Liver (tissue), 9 donors: ENCODE measurements around the gene HIF3A. TPM values are rescaled to one million over a fixed set of nuclear protein-coding genes. Genes with fewer than 3 reads are reported as not detected.

Experiments
- DNase-seq: peaks from one replicate; pipeline ENCODE4 v3.0.0-alpha.2; 2017; ENCODE audit warnings: low spot score
- H3K27ac ChIP-seq, 2 donors: one replicate each; pipeline ENCODE4 v1.7.0; 2013; ENCODE audit warnings: inconsistent platforms in 2 of 2, low read length in 2 of 2, control low read depth in 1 of 2, low read depth in 1 of 2, mild to moderate bottlenecking in 1 of 2
- H3K27me3 ChIP-seq, 4 donors: one replicate each; pipeline versions ENCODE4 v1.6.1 to v1.7.0; 2013; ENCODE audit warnings: low read length in 3 of 4, inconsistent platforms in 1 of 4, mild to moderate bottlenecking in 1 of 4, moderate library complexity in 1 of 4; ENCODE audit not compliant: control insufficient read depth in 4 of 4, insufficient read depth in 4 of 4
- H3K36me3 ChIP-seq, 4 donors: one replicate each; pipeline versions ENCODE4 v1.6.1 to v1.7.0; 2013; ENCODE audit warnings: low read length in 3 of 4, mild to moderate bottlenecking in 3 of 4, low read depth in 1 of 4, moderate library complexity in 1 of 4; ENCODE audit not compliant: control insufficient read depth in 4 of 4, insufficient read depth in 3 of 4
- H3K4me1 ChIP-seq, 4 donors: one replicate each; pipeline versions ENCODE4 v1.6.1 to v1.7.0; 2013; ENCODE audit warnings: low read length in 3 of 4, mild to moderate bottlenecking in 3 of 4, moderate library complexity in 1 of 4; ENCODE audit not compliant: control insufficient read depth in 4 of 4, insufficient read depth in 4 of 4
- H3K4me3 ChIP-seq, 3 donors: one replicate each; pipeline versions ENCODE4 v1.6.1 to v1.7.0; 2013; ENCODE audit warnings: low read length in 3 of 3, control low read depth in 1 of 3, low read depth in 1 of 3, mild to moderate bottlenecking in 1 of 3
- H3K9ac ChIP-seq, 2 donors: one replicate each; pipeline ENCODE4 v1.7.0; 2013; ENCODE audit warnings: low read length in 2 of 2, mild to moderate bottlenecking in 2 of 2, moderate library complexity in 2 of 2, control low read depth in 1 of 2, low read depth in 1 of 2
- H3K9me3 ChIP-seq, 4 donors: one replicate each; pipeline versions ENCODE4 v1.6.1 to v1.7.0; 2013; ENCODE audit warnings: low read length in 3 of 4; ENCODE audit not compliant: control insufficient read depth in 4 of 4
- EGR1 ChIP-seq, 2 donors: IDR thresholded peaks; 2 replicates each; pipeline ENCODE4 v1.6.1; 2016 to 2018; ENCODE audit warnings: antibody characterized with exemption in 2 of 2, low read depth in 2 of 2
- FOXA1 ChIP-seq: IDR thresholded peaks from 2 replicates; pipeline ENCODE4 v1.6.1; 2016; ENCODE audit warnings: antibody characterized with exemption
- FOXA2 ChIP-seq: IDR thresholded peaks from 2 replicates; pipeline ENCODE4 v1.6.1; 2016; ENCODE audit warnings: antibody characterized with exemption
- GABPA ChIP-seq, 2 donors: IDR thresholded peaks in 1 of 2; conservative IDR thresholded peaks in 1 of 2; 2 replicates each; pipeline ENCODE4 v1.6.1; 2016; ENCODE audit warnings: antibody characterized with exemption in 2 of 2, mild to moderate bottlenecking in 1 of 2, moderate library complexity in 1 of 2
- HNF4A ChIP-seq, 2 donors: conservative IDR thresholded peaks; 2 replicates each; pipeline ENCODE4 v1.6.1; 2016; ENCODE audit warnings: antibody characterized with exemption in 2 of 2, mild to moderate bottlenecking in 2 of 2
- HNF4G ChIP-seq: IDR thresholded peaks from 2 replicates; pipeline ENCODE4 v1.6.1; 2016; ENCODE audit warnings: antibody characterized with exemption
- NR2F2 ChIP-seq: IDR thresholded peaks from 2 replicates; pipeline ENCODE4 v1.6.1; 2016; ENCODE audit warnings: antibody characterized with exemption
- RXRA ChIP-seq, 2 donors: IDR thresholded peaks; 2 replicates each; pipeline ENCODE4 v1.6.1; 2017 to 2018; ENCODE audit warnings: antibody characterized with exemption in 2 of 2, mild to moderate bottlenecking in 1 of 2
- TAF1 ChIP-seq: conservative IDR thresholded peaks from 2 replicates; pipeline ENCODE4 v1.6.1; 2016; ENCODE audit warnings: antibody characterized with exemption, mild to moderate bottlenecking
- YY1 ChIP-seq: IDR thresholded peaks from 2 replicates; pipeline ENCODE4 v1.6.1; 2016; ENCODE audit warnings: antibody characterized with exemption, mild to moderate bottlenecking
- WGBS: extraction: QIAGEN DNeasy Blood & Tissue Kit; methylation state at CpG from one replicate; pipeline ENCODE4 v1.1.7; 2013; 5-methylcytosine and 5-hydroxymethylcytosine counted together
- polyA plus RNA-seq, 2 donors: library from polyadenylated mRNA; stranded (reverse) in 1 of 2; unstranded in 1 of 2; fragments of 200-250 nt in 1 of 2; fragments of >200 nt in 1 of 2; fragmentation: Nextera tagmentation in 1 of 2; extraction: Ambion mirVana in 1 of 2; gene quantifications; one replicate each; pipeline versions ENCODE4 v1.2.1 to v1.2.3, GENCODE V29; 2013 to 2015
- total RNA-seq, 2 donors: library from RNA; depleted of rRNA; stranded (reverse); fragments of >200 nt; gene quantifications; one replicate each; pipeline ENCODE4 v1.2.3, GENCODE V29; 2014
- TF ChIP-seq, protein P1 (sequence below): IDR thresholded peaks from 2 replicates; pipeline ENCODE4 v1.6.1; 2016; ENCODE audit warnings: antibody characterized with exemption, mild to moderate bottlenecking
- TF ChIP-seq, protein P2 (sequence below): IDR thresholded peaks from 2 replicates; pipeline ENCODE4 v1.6.1; 2016; ENCODE audit warnings: antibody characterized with exemption
- TF ChIP-seq, protein P3 (sequence below): IDR thresholded peaks from 2 replicates; pipeline ENCODE4 v1.6.1; 2016; ENCODE audit warnings: antibody characterized with exemption
- TF ChIP-seq, protein P4 (sequence below): IDR thresholded peaks from 2 replicates; pipeline ENCODE4 v1.6.1; 2016; ENCODE audit warnings: antibody characterized with exemption
- TF ChIP-seq, protein P5 (sequence below): fragments of 150-350 bp; IDR thresholded peaks from 2 replicates; pipeline ENCODE4 v1.5.1; 2017; ENCODE audit warnings: improper control_type of control experiment, low read depth, low read length; ENCODE audit not compliant: missing input control
- donor health status: healthy.
- donor health status: healthy.
- donor health status: healthy.
- donor health status: healthy.
- donor health status: healthy.

The HIF3A gene
- total and polyA plus RNA-seq, 4 donors: 2.2 to 20.5 (median 6.8) TPM

DNA sequence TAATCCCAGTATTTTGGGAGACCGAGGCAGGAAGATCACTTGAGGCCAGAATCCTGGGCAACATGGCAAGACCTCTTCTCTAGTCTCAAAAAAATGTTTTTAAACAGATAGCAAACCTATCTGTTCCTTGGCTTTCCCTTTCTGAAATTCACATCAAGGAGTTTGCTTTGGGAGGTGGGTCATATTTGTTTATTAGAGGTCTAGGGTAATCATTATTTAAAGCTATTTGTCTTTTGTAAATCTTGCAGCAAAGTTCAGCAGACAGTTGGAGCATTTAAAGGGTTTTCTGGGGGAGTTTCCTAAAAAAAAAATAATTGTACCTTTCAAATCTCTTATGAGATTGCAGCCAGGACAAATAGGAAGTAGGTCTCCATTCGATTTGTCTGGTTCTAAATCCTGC is 67.5 kb downstream of the HIF3A start (continued):
- TF ChIP-seq, protein P1, sequence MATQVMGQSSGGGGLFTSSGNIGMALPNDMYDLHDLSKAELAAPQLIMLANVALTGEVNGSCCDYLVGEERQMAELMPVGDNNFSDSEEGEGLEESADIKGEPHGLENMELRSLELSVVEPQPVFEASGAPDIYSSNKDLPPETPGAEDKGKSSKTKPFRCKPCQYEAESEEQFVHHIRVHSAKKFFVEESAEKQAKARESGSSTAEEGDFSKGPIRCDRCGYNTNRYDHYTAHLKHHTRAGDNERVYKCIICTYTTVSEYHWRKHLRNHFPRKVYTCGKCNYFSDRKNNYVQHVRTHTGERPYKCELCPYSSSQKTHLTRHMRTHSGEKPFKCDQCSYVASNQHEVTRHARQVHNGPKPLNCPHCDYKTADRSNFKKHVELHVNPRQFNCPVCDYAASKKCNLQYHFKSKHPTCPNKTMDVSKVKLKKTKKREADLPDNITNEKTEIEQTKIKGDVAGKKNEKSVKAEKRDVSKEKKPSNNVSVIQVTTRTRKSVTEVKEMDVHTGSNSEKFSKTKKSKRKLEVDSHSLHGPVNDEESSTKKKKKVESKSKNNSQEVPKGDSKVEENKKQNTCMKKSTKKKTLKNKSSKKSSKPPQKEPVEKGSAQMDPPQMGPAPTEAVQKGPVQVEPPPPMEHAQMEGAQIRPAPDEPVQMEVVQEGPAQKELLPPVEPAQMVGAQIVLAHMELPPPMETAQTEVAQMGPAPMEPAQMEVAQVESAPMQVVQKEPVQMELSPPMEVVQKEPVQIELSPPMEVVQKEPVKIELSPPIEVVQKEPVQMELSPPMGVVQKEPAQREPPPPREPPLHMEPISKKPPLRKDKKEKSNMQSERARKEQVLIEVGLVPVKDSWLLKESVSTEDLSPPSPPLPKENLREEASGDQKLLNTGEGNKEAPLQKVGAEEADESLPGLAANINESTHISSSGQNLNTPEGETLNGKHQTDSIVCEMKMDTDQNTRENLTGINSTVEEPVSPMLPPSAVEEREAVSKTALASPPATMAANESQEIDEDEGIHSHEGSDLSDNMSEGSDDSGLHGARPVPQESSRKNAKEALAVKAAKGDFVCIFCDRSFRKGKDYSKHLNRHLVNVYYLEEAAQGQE: no peak
- TF ChIP-seq NR2F2 (no peak), YY1 (no peak)
- TF ChIP-seq, protein P2, sequence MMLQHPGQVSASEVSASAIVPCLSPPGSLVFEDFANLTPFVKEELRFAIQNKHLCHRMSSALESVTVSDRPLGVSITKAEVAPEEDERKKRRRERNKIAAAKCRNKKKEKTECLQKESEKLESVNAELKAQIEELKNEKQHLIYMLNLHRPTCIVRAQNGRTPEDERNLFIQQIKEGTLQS: no peak

DNA sequence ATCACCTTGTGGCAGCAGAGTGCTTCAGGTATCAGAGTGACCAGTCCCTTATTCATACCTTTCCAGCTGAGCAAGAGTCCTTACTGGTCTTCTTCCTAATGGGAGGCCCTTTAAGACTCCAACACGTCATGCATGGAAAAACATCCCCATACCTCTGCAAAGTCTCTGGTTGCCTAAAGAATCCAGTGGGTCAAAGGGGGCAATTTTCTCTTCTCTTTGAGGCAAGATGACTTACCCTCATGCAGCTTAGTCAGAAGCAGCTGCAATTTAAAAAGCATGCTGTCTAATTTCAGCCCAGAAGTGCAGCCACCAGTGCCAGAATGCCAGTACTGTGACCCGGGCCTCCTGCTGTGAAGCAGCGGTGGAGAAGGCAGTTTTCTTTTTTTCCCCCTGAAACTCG is 68.7 kb downstream of the HIF3A start:
- H3K9me3 ChIP-seq: no peaks in the 10 kb centered on the region
- DNase-seq: no peak
- peaks cover 0 to 7% (median 3%) of the 10 kb centered on the region in 4 donors for H3K36me3 ChIP-seq
- H3K9ac ChIP-seq: no peak overlapping the region
- TF ChIP-seq RXRA (IDR thresholded peaks at IDR 0.05) (no peak), HNF4A (conservative IDR thresholded peaks at IDR 0.05) (no peak), FOXA2 (no peak), HNF4G (no peak)
- no peaks in the 10 kb centered on the region for H3K27me3 ChIP-seq
- H3K4me3 ChIP-seq: no peak overlapping the region
- H3K4me1 ChIP-seq: peaks cover 5 to 26% (median 18%) of the 10 kb centered on the region in 4 donors
- 89% methylated on average over 4 of the region's 4 CpGs for WGBS
- no peak overlapping the region for H3K27ac ChIP-seq

DNA sequence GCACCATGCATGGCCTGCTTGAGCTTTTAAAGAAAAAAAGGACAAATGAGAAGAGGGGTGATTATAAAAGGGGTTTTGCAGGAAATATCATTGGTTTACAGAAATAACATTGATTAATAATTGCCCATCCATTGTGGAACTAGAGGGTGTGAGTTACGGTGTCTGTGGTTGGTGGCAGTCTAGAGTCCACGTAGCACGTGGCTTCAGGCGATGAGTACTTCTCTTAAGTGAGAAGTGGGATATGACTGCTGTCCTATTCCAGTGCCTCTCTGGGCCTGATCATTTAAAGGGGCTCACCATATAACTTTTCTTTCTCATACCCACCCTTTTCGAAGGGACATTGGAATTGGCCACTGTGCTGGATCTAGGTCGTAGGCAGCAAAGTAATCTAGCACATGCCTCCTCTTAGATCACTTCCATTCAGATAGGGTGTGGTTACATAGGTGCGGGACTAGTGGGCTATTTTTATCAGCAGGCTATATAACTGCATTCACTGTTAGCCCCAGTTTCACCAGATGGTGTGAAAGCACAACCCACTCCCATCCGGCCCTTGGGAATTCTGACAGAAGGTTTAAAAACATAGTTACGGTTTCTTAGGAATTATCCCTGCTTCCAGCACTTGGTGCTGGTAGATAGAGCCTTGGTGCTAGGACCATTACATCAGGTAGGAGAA is 69.9 kb downstream of the HIF3A start:
- H3K9ac ChIP-seq: no peak overlapping the region
- 93% methylated on average over 9 of the region's 9 CpGs for WGBS
- H3K36me3 ChIP-seq: peaks cover 0 to 7% (median 3%) of the 10 kb centered on the region in 4 donors
- H3K27ac ChIP-seq: no peak overlapping the region
- peaks cover 5 to 31% (median 18%) of the 10 kb centered on the region in 4 donors for H3K4me1 ChIP-seq
- no peak for DNase-seq
- no peaks in the 10 kb centered on the region for H3K9me3 ChIP-seq
- TF ChIP-seq FOXA2 (no peak), HNF4G (no peak), HNF4A (conservative IDR thresholded peaks at IDR 0.05) (no peak), TAF1 (no peak), YY1 (no peak), RXRA (IDR thresholded peaks at IDR 0.05) (no peak), FOXA1 (no peak), GABPA (IDR thresholded peaks at IDR 0.05 in 1 of 2, conservative IDR thresholded peaks at IDR 0.05 in 1 of 2) (no peak), EGR1 (IDR thresholded peaks at IDR 0.05; ENCODE audit: low read depth in 2 of 2) (no peak), NR2F2 (no peak)
- TF ChIP-seq, protein P3, sequence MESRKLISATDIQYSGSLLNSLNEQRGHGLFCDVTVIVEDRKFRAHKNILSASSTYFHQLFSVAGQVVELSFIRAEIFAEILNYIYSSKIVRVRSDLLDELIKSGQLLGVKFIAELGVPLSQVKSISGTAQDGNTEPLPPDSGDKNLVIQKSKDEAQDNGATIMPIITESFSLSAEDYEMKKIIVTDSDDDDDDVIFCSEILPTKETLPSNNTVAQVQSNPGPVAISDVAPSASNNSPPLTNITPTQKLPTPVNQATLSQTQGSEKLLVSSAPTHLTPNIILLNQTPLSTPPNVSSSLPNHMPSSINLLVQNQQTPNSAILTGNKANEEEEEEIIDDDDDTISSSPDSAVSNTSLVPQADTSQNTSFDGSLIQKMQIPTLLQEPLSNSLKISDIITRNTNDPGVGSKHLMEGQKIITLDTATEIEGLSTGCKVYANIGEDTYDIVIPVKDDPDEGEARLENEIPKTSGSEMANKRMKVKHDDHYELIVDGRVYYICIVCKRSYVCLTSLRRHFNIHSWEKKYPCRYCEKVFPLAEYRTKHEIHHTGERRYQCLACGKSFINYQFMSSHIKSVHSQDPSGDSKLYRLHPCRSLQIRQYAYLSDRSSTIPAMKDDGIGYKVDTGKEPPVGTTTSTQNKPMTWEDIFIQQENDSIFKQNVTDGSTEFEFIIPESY: no peak
- TF ChIP-seq, protein P2: no peak
- TF ChIP-seq, protein P4, sequence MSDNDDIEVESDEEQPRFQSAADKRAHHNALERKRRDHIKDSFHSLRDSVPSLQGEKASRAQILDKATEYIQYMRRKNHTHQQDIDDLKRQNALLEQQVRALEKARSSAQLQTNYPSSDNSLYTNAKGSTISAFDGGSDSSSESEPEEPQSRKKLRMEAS: no peak
- TF ChIP-seq, protein P5, sequence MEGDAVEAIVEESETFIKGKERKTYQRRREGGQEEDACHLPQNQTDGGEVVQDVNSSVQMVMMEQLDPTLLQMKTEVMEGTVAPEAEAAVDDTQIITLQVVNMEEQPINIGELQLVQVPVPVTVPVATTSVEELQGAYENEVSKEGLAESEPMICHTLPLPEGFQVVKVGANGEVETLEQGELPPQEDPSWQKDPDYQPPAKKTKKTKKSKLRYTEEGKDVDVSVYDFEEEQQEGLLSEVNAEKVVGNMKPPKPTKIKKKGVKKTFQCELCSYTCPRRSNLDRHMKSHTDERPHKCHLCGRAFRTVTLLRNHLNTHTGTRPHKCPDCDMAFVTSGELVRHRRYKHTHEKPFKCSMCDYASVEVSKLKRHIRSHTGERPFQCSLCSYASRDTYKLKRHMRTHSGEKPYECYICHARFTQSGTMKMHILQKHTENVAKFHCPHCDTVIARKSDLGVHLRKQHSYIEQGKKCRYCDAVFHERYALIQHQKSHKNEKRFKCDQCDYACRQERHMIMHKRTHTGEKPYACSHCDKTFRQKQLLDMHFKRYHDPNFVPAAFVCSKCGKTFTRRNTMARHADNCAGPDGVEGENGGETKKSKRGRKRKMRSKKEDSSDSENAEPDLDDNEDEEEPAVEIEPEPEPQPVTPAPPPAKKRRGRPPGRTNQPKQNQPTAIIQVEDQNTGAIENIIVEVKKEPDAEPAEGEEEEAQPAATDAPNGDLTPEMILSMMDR: no peak
- H3K27me3 ChIP-seq: no peaks in the 10 kb centered on the region
- H3K4me3 ChIP-seq: no peak overlapping the region
